ENCODE data around the gene SNX20.
A peak's percentile ranks its signal among the peaks of the same experiment; 100 is the strongest.

SNX20 gene

GRCh38 chr16:50669741-50670140, 11.4 kb downstream of the SNX20 start:
- TF ChIP-seq CTCF (IDR thresholded peaks at IDR 0.05): no peak

GRCh38 chr16:50668368-50669008, 12.6 kb downstream of the SNX20 start:
- TF ChIP-seq CTCF (IDR thresholded peaks at IDR 0.05): 0 out of 2 replicates have a peak, but pooled peaks have one; percentile 24

- TF ChIP-seq CTCF (IDR thresholded peaks at IDR 0.05): peak; percentile 10; the same call in 1 of the 2 replicates
Measured at GRCh38 chr16:50667497-50668367, 13.4 kb downstream of the SNX20 start.

GRCh38 chr16:50666658-50667496, 14.2 kb downstream of the SNX20 start:
- TF ChIP-seq CTCF (IDR thresholded peaks at IDR 0.05): no peak

- TF ChIP-seq CTCF (IDR thresholded peaks at IDR 0.05): peak; percentile 85
Measured at GRCh38 chr16:50665128-50665878, 15.8 kb downstream of the SNX20 start.

GRCh38 chr16:50664270-50664669, 16.8 kb downstream of the SNX20 start:
- TF ChIP-seq CTCF (IDR thresholded peaks at IDR 0.05): no peak

All from LNCAP (cell line).